Measurements from ENCODE around the gene GIPR. TPM values are rescaled to one million over a fixed set of nuclear protein-coding genes. Genes with fewer than 3 reads are reported as not detected.

GIPR gene
- total RNA-seq, 2 donors from 2014 or later = 10.8 to 14.6 TPM

DNA sequence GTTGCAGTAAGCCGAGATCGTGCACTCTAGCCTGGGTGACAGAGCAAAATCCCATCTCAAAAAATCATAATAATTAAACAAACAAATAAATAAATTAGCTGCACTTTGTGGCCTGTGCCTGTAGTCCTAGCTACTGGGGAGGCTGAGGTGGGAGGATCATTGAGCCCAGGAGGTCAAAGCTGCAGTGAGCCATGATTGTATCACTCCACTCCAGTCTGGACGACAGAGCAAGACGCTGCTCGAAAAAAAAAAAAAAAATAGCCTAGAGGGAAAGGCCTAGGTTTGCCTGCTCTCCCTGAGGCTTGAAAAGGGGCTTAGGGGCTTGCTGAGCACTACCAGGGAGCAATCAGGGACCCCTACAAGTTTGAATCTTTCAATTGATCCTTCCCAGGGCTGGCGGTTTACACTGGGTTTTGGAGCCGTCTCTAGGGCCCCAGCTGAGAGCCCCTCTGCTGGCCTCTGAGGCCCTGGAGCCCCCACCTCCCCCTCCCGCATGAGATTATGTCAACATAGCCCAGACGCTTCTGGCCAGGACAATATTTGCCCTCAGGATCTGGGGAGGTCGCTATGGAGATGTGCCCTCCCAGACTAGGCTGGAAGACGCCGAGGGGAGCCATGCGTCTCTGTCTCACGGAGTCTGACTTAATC lies 10.4 kb upstream of the GIPR start:
- peak overlapping the region; percentile 47 for H3K27ac ChIP-seq (ENCODE audit: low read depth, low read length)
- H3K27me3 ChIP-seq (ENCODE audit: control insufficient read depth, insufficient read depth, low read length, poor library complexity, severe bottlenecking) = no peaks in the 10 kb centered on the region
- TF ChIP-seq, protein P1, sequence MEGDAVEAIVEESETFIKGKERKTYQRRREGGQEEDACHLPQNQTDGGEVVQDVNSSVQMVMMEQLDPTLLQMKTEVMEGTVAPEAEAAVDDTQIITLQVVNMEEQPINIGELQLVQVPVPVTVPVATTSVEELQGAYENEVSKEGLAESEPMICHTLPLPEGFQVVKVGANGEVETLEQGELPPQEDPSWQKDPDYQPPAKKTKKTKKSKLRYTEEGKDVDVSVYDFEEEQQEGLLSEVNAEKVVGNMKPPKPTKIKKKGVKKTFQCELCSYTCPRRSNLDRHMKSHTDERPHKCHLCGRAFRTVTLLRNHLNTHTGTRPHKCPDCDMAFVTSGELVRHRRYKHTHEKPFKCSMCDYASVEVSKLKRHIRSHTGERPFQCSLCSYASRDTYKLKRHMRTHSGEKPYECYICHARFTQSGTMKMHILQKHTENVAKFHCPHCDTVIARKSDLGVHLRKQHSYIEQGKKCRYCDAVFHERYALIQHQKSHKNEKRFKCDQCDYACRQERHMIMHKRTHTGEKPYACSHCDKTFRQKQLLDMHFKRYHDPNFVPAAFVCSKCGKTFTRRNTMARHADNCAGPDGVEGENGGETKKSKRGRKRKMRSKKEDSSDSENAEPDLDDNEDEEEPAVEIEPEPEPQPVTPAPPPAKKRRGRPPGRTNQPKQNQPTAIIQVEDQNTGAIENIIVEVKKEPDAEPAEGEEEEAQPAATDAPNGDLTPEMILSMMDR (conservative IDR thresholded peaks at IDR 0.05) = no peak
- no peaks in the 10 kb centered on the region for H3K36me3 ChIP-seq (ENCODE audit: control insufficient read depth, insufficient read depth, low read length)
- 32 to 43% methylated on average over 6 to 14 of the region's 14 CpGs for WGBS, 2 experiments (ENCODE audit: insufficient coverage in 1 of 2, insufficient read length in 1 of 2)
- Mint-ChIP-seq H3K9me3 (no peaks in the 10 kb centered on the region), H3K36me3 (ENCODE audit: low read depth) (no peaks in the 10 kb centered on the region), H3K27me3 (ENCODE audit: insufficient read depth) (peaks cover 12% of the 10 kb centered on the region), H3K4me1 (peaks cover 21% of the 10 kb centered on the region), H3K4me3 (no peak overlapping the region), H3K27ac (peak overlapping the region; percentile 90)
- no peak overlapping the region for H3K4me3 ChIP-seq (ENCODE audit: low read length)
- H3K4me1 ChIP-seq (ENCODE audit: control insufficient read depth, insufficient read depth, low read length) = no peaks in the 10 kb centered on the region
- peak; percentile 68 for DNase-seq
- H3K9ac ChIP-seq (ENCODE audit: extremely low read depth, low read length, poor library complexity, severe bottlenecking) = peak overlapping the region; percentile 44
- H3K9me3 ChIP-seq (ENCODE audit: control insufficient read depth, low read length) = no peaks in the 10 kb centered on the region

DNA sequence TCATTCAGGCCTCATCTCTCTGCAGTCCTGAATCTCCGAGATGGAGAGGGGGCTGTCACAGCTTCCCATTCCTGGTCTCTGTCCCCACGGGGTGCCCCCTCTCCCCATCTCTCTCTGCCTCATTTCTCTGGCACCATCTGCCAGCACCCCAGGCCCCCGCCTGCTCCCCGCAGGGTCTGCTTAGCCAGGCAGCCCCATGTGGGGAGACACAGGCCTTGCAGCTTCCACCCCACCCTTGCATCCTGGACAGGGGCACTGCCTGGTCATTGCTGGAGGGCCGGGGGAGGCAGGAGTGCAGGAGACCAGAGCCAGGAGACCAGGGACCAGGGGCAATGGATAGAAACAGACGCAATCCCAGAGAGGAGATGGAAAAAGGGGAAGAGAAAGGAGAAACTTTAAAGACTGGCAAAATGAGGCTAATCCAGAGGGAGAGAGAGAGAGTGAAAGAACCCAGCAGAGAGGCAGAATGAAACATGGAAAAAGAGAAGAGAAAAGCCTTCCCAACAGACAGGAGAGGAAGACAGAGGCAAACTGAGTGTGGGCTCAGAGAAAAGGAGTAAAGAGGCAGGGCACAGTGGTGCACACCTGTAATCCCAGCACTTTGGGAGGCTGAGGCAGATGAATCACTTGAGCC lies 8.8 kb upstream of the GIPR start:
- Mint-ChIP-seq H3K27ac (peak overlapping the region; percentile 23), H3K4me3 (no peak overlapping the region), H3K27me3 (ENCODE audit: insufficient read depth) (peaks cover 12% of the 10 kb centered on the region), H3K9me3 (no peaks in the 10 kb centered on the region), H3K36me3 (ENCODE audit: low read depth) (no peaks in the 10 kb centered on the region), H3K4me1 (peaks cover 14% of the 10 kb centered on the region)
- no peak for DNase-seq
- H3K9me3 ChIP-seq (ENCODE audit: control insufficient read depth, low read length) = no peaks in the 10 kb centered on the region
- no peaks in the 10 kb centered on the region for H3K36me3 ChIP-seq (ENCODE audit: control insufficient read depth, insufficient read depth, low read length)
- H3K9ac ChIP-seq (ENCODE audit: extremely low read depth, low read length, poor library complexity, severe bottlenecking) = no peak overlapping the region
- no peak overlapping the region for H3K27ac ChIP-seq (ENCODE audit: low read depth, low read length)
- no peaks in the 10 kb centered on the region for H3K27me3 ChIP-seq (ENCODE audit: control insufficient read depth, insufficient read depth, low read length, poor library complexity, severe bottlenecking)
- H3K4me3 ChIP-seq (ENCODE audit: low read length) = no peak overlapping the region
- TF ChIP-seq, protein P1 (conservative IDR thresholded peaks at IDR 0.05) = peak; percentile 21
- 64 to 82% methylated on average over 2 to 6 of the region's 6 CpGs for WGBS, 2 experiments (ENCODE audit: insufficient coverage in 1 of 2, insufficient read length in 1 of 2)
- no peaks in the 10 kb centered on the region for H3K4me1 ChIP-seq (ENCODE audit: control insufficient read depth, insufficient read depth, low read length)

DNA sequence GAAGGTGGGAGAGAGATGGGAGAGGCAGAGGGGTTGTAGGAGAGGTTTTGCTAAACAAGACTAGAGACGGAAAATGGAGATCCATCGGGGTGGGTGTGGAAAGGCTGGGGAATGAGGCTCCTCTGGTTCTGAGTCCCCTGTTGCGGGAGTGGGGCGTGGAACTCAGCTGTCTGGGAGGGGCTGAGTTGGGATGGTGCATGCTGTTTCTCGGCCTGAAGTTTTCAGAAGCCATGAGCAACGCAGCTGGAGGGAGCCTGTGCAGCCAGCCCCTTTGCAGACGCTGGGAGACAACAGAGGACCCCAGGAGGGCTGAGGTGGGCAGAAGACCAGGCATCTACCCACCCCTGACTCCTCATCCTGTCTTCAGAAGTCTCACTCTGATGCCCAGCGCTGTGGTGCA lies 7.4 kb upstream of the GIPR start:
- H3K4me3 Mint-ChIP-seq = no peak overlapping the region
- Histone ChIP-seq H3K27ac (ENCODE audit: low read depth, low read length) (no peak overlapping the region), H3K36me3 (ENCODE audit: control insufficient read depth, insufficient read depth, low read length) (no peaks in the 10 kb centered on the region), H3K4me1 (ENCODE audit: control insufficient read depth, insufficient read depth, low read length) (no peaks in the 10 kb centered on the region), H3K9me3 (ENCODE audit: control insufficient read depth, low read length) (no peaks in the 10 kb centered on the region), H3K27me3 (ENCODE audit: control insufficient read depth, insufficient read depth, low read length, poor library complexity, severe bottlenecking) (no peaks in the 10 kb centered on the region), H3K9ac (ENCODE audit: extremely low read depth, low read length, poor library complexity, severe bottlenecking) (no peak overlapping the region), H3K4me3 (ENCODE audit: low read length) (no peak overlapping the region)
- WGBS, 2 experiments (ENCODE audit: insufficient coverage in 1 of 2, insufficient read length in 1 of 2) = 47 to 63% methylated on average over 6 to 8 of the region's 8 CpGs
- H3K9me3 Mint-ChIP-seq = no peaks in the 10 kb centered on the region
- H3K27me3 Mint-ChIP-seq (ENCODE audit: insufficient read depth) = peaks cover 12% of the 10 kb centered on the region
- H3K36me3 Mint-ChIP-seq (ENCODE audit: low read depth) = no peaks in the 10 kb centered on the region
- peaks cover 14% of the 10 kb centered on the region for H3K4me1 Mint-ChIP-seq
- TF ChIP-seq, protein P1 (conservative IDR thresholded peaks at IDR 0.05) = no peak
- DNase-seq = no peak
- H3K27ac Mint-ChIP-seq = no peak overlapping the region
